Measurements from ENCODE around the gene MAP7D2. TPM values are rescaled to one million over a fixed set of nuclear protein-coding genes. Genes with fewer than 3 reads are reported as not detected.

The MAP7D2 gene
- total RNA-seq, 1 experiment from 2014 or later: 0.60 TPM

DNA sequence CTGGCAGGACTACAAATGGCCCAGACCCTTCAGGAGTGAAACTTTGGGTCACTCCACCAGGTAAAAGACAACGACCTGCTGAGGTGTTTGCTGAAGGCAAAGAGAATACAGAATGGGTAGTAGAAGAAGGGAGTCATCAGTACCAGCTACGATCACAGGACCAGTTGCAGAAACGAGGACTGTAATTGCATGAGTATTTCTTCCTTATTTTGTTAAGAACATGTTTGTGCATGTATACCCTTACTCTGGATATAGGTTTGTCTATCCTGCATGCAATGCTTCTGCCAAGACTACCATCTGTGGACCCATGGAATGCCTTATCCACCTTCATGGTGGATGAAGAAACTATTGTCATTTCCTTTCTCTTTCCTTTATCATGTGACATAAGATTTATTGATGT, 77.7 kb downstream of the MAP7D2 start:
- DNase-seq (ENCODE audit: low read depth): no peak

- no peak for DNase-seq (ENCODE audit: low read depth)
Observed at GRCh38 chrX:20037186-20037585, 79.5 kb downstream of the MAP7D2 start.

DNA sequence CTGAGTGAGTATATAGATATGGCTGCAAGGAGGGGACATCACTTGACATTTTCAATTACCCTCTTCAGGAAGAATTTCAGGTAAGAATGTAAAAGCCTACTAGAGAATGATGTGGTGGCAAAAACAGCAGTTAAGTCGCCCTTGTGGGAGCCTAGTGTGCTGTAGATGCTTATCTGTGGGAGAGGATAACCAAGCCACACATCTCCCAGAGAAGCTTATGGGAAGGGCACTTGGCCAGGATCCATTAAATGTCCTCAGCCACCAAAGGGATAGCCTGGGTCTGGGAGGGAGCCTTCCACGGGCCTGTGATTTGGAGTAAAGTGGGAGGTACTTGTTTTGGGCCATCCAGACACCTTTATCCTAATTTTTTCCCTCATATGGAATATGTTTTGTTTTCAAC, 84.5 kb downstream of the MAP7D2 start:
- peak; percentile 36 for DNase-seq (ENCODE audit: low read depth)

DNA sequence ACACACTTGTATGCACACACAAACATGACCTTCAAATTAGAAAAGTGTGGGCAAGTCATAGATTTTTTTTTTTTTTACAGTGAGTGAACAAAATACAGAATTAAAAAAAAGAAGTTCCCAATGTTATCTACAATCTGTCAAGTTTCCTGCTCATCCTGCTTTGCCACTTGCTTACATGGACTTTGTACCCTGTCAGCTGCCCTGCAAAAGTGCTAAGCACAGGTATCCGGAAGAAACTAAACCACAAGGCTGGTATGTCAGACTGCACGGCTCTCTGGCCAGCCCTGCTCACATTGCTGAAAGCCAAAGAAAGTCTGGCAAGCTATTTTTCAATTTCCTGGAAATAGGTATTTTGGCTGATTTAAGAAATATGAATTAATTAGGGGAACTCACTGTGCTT, 87.0 kb downstream of the MAP7D2 start:
- DNase-seq (ENCODE audit: low read depth): no peak

GRCh38 chrX:20028588-20028987, 88.1 kb downstream of the MAP7D2 start:
- DNase-seq (ENCODE audit: low read depth): no peak

GRCh38 chrX:20026278-20026677, 90.4 kb downstream of the MAP7D2 start:
- DNase-seq (ENCODE audit: low read depth): peak; percentile 50

GRCh38 chrX:20019672-20020365, 96.9 kb downstream of the MAP7D2 start:
- DNase-seq (ENCODE audit: low read depth): no peak

GRCh38 chrX:20016616-20016945, 100.1 kb downstream of the MAP7D2 start:
- DNase-seq (ENCODE audit: low read depth): no peak

DNA sequence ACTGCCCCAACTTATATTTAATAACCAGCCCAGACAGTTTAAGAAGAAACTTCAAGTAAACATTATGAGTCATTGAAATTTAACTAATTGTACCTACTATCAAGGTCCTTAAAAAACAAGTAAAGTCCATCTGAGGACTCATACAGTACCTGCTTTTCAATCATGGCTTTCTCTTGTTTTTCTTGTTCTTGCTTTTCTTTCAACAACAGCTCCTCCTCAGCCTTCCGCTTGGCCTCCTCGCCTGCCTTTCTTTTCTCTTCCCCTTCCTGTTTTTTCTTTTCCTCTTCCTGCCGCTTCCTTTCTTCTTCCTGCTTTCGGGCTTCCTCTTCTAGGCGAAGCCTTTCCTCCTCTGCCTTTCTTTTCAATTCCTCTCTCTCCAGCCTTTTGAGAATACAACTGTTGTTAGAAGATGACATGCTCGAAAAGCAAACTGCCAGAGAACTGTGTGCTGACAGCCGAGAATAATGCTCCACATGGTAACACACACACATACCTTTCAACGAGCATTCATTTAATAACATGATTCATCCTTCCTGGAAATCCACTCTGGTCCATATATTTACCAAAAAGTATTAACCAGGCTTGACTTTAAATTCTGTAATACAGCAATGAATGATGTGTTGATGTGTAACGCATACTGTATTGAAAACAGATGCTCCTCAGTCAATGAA, 100.6 kb downstream of the MAP7D2 start:
- no peak for DNase-seq (ENCODE audit: low read depth)

GRCh38 chrX:20015422-20015821, 101.3 kb downstream of the MAP7D2 start:
- DNase-seq (ENCODE audit: low read depth): peak; percentile 4

DNA sequence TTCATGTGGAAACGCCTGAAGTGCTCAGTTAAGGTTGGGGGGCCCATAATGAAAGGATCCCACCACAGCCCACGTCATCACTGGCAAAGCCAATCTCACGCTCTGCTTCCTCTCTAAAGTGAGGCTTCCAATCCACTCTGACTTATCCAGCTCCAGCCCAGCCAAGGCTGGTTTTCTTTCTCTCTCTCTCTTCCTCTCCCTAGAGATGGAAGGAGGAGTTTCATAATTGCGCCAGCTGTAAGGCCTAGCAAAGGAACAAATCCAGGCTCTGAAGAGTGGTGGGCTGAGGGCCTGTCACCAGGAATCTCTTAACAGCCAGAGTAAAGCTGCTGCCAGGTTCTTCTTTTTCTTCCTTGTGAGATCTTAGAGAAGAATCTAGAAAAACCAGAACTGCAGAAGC, 105.1 kb downstream of the MAP7D2 start:
- DNase-seq (ENCODE audit: low read depth): no peak

- no peak for DNase-seq (ENCODE audit: low read depth)
Observed at GRCh38 chrX:20007962-20008622, 108.6 kb downstream of the MAP7D2 start.

- DNase-seq (ENCODE audit: low read depth): no peak
Observed at GRCh38 chrX:20005883-20006282, 110.8 kb downstream of the MAP7D2 start.

DNA sequence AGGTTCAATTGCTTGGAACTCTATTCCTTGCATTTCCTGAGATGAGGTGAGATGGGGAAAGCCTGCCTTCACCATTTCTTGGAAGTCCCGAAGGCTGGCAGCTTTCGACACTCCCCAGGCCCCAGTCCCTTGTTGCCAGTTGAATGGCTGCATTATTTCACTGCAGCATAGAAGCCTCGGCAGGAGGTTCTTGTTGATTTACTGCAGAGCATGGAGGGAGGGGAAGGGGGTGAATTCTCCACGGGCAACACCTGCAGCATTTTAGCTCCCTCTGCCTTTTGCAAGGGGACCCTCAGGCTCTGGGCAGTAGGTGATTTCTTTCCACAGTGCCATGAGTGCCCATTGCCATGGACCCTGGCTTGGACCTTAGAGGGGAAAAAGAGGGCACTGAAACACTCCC, 115.1 kb downstream of the MAP7D2 start:
- no peak for DNase-seq (ENCODE audit: low read depth)

DNA sequence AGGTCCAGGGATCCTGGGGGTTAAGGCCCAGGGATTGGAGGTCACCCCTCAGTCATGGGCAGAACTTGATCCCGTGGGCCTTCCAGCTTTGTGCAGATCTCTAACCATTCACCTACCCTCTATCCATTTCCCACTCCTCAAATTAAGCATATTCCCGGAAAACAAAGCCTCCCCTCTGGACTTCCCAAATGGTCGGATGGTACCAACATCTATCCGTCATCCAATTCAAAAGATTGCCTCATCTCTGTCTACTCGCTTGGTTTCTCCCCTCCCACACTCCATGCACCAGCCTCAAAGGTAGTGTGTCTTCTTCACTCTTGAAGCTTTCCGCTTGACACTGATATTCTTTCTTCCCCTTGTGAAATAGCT, 125.4 kb downstream of the MAP7D2 start:
- DNase-seq (ENCODE audit: low read depth): no peak

DNA sequence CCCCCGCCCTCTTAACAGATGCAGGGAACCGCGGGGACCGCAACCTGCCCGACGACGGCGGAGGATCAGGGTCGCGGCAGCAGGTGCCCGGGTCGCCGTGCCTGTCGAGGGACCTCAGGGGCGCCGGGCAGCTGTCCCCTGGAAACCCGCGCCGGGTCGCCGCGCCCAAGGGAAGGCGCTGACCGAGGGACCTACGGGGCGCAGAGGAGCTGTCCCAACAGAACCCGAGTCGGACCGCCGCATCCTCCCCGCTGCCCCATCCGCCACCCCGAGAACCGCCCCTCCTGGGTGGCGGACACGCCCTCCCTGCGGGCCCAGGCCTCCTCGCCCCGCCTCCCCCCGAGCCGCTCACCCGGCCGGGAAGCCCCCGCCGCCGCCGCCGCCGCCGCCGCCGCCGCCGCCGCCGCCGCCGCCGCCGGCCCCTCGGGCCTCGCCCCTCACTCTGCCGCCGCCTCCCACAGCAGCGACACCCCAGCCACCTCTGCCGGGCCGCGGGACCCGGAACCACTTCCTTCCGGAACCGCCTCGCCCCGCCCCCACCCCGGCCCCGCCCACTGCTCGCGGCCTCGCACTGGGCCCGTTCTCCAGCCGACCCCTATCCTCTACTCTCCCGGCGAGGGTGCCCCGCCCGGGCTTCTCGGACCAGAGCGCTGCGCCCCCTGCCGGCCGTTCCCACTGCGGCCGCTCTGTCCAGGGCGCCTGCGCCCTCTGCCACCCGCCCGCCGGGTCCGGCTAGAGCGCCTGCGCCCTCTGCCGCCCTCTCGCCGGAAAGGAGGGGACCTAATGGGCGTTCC, 126.0 kb downstream of the MAP7D2 start, which contains the start of gene BCLAF3:
Gene BCLAF3 (minus strand): TSS at position 506 of the 794 bp plus-strand sequence. CDS start 20,797 bp downstream, outside the sequence.
- DNase-seq (ENCODE audit: low read depth): peak; percentile 86

DNA sequence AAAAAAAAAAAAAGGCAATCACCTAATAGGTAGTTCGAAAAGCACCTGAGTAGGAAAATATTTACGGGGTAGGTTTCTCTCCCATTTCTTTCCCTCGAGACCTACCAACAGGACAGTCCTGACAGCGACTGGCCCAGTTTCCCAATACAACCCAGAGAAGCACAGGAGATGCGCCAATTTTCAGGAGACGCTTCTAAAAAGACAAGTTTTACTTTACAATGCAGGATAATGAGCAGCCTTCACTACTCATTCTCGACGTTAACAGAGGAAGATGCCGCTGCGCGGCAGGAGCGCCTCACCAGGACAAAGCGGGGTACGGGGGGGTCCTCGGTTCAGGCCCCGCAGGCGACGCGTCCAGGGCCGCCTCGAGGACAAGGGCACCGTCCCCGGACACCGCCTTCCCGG, 126.6 kb downstream of the MAP7D2 start:
- peak; percentile 7 for DNase-seq (ENCODE audit: low read depth)

DNA sequence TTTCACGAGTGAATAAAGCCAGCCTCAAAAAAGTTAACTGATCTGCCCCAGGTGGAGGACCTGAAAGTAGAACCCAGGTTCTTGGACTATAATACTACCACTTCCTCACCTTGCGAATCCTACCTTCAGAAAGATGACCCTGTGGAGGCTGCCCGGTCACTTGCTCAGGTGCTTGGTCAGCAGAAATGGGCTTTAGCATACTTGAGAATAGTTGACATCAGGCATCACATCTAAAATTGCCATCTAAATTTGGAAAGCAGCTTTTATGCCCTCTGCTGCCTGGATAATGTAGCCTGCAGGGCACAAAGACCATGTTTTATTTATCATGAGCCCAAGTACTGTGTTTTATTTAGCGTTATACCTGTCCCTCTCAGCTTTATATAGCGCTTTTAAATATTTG, 128.9 kb downstream of the MAP7D2 start:
- DNase-seq (ENCODE audit: low read depth): no peak

DNA sequence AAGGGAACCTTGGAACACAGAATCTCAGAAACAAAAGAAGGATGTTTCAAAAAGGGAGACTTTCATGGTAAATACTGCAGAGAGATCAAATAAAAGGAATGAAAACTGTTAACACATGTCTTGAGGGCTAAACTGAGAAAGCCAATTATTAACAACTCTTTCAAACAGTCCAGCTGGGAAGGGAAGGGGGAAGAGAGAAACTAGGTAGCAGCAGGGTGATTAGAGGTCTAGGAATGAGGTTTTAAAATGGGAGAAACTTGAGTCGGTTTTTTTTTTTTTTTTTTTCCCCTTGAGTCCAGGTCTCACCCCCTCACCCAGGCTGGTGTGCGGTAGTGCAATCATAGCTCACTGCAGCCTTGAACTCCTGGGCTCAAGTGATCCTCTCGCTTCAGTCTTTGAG, 130.2 kb downstream of the MAP7D2 start:
- no peak for DNase-seq (ENCODE audit: low read depth)

DNA sequence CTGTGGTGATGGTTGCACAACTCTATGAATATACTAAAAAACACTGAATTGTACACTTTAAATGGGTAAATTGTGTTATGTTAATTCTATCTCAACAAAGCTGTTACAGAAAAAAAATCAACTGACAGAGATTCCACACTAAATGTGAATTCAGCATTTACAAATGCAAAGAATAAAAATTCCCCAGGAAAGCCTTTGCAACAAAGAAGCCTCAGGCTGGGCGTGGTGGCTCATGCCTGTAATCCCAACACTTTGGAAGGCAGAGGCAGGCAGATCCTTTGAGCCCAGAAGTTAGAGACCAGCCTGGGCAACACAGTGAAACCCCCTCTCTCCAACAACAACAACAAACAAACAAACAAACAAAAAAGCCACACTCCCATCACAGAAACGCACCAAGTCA, 134.8 kb downstream of the MAP7D2 start:
- DNase-seq (ENCODE audit: low read depth): no peak

DNA sequence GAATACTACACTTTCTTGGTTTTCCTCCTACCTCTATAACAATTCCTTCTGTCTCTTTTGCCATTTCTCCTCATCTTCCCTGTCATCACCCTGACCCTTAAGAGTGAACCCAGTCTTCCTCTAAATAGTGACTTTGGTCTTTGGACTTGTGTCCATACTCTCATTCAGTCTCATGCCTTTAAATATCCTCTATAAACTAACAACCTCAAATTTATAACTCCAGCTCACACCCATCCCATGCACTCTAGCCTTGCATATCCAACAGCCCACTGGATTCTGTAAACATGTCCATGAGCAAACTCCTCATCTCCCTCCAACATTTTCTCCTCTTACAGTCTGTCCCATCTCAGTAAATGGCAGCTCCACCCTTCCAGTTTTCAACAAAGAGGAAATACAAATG, 140.9 kb downstream of the MAP7D2 start:
- DNase-seq (ENCODE audit: low read depth): no peak

DNA sequence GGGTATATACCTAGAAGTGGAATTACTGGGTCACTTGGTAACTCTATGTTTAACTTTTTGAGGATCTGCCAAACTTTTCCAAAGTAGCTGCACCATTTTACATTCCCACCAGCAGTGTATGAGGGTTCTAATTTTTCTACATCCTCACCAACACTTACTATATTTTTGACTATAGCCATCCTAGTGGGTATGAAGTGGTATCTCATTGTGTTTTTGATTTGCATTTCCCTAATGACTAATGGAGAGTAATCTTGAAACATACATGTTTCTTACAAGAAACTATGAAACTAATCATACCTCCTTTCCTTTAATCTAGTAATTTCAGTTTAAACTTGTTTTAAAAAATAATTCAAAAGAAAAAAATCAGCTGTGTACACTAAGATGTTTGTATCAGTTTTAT, 143.7 kb downstream of the MAP7D2 start:
- no peak for DNase-seq (ENCODE audit: low read depth)

Measured in RPMI7951 (cell line).